Left colon (tissue), 2 donors: ENCODE results near the gene SNN. TPM values are rescaled to one million over a fixed set of nuclear protein-coding genes. Genes with fewer than 3 reads are reported as not detected.
A peak's percentile ranks its signal among the peaks of the same experiment; 100 is the strongest.

ENCODE experiments used
- ATAC-seq: fragments of 200-7000 bp; cut with Tn5 transposase; one replicate; pipeline ENCODE4 v1.9.1; 2020; ENCODE audit warnings: mild to moderate bottlenecking, moderate library complexity
- DNase-seq, 2 donors: peaks; one replicate each; pipeline ENCODE4 v3.0.0-alpha.2; 2020
- intact Hi-C, 2 donors: fragments of 100-400 bp; cut with DNase I in 1 of 2; cut with micrococcal nuclease in 1 of 2; formaldehyde crosslinking; loops; one replicate each; pipeline versions ENCODE4 v1.11.2 to v1.14.0; 2022; cut with DNase I, micrococcal nuclease
- total RNA-seq, 2 donors: library from RNA; stranded (reverse); fragmentation: NEBNext Ultra II Directional; extraction: Animal tissue kit (Norgen Biotek cat#: 25700); gene quantifications; one replicate each; pipeline ENCODE4 v1.2.1, GENCODE V29; 2021
- donor health status: DM: no; HTN: no; CAD: no.
- donor health status: DM: yes; HTN: yes; CAD: no.

Gene SNN
- total RNA-seq, 2 donors from 2014 or later = 2.4 to 7.6 TPM

DNA sequence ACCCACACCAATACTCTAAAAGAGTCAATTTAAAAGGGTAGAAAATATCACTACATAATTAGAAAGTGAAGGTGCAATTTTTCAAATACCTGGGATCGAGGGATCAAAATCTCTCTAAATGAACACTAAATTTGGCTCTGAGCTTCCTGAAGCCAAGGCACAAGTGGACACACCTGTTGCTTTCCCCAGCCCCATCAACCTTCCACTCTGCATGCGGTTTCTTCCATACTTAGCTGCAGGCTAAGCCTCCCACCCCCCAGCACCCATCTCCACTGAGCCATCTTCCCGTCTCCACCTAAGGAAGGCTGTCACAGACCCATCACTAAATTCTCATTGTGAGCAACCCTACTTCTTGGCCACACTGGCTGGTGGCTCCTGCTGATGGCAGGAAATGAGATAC is 43.9 kb downstream of the SNN start:
- ATAC-seq (no peak), DNase-seq (no peak)
- intact Hi-C loops = loop anchor here in 1 of 2 donors (5.0 kb wide), 1 partner anchor 315 kb away; no protein-coding TSS in a partner anchor

DNA sequence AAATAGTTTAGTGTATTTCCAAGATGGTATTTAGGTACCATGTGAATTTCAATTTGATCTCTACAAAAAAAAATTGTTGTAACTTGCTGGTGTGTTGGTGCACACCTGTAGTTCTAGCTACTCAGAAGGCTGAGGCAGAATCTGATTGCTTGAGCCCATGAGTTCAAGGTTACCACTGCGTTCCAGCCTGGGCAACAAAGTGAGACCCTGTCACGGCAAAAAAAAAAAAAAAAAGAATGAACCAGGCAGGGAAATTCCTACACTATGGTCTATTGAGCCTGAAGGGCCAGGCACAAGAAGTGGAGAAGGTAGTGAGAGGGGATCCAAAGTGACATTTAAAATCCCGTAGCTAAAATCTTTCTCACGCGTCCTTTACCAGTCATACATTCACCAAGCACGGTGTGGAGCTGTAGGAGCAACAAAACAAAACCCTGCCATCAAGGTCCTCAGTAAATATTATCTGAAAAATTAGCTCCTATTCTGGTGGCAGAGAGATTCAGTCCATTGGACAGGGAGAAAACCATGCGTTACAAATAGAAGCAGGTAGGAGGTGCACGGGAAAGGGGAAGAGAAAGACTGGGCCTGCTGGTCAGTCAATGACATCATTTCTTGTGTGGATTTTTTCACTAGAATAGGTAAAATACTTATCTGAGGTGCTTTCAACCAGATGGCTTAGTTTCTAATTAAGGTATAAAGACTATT is 47.1 kb downstream of the SNN start:
- no peak for ATAC-seq
- DNase-seq = no peak
- intact Hi-C loops = loop anchor here in 1 of 2 donors (5.0 kb wide), 1 partner anchor 183 kb away; no protein-coding TSS in a partner anchor

DNA sequence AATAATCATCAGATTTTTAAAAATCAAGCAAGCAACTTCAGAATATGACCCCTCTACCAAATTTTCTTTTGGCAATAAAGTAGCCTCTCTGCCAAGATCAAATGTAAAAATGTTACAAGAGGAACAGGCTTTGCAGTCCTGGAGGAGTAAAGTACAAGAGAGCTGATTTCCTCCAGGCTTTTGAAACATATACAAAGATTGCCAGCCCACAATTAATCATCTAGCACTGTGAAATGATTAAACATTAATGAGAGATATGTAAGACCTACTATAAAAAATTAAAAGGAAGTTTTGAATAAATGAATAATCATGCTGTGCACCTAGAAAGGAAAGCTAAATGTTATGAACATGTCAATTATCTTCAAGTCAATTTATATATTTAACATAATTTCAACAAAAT is 48.1 kb downstream of the SNN start:
- no peak for ATAC-seq
- intact Hi-C loops = loop anchor here in 1 of 2 donors (5.0 kb wide), 1 partner anchor 184 kb away; no protein-coding TSS in a partner anchor
- DNase-seq = no peak

DNA sequence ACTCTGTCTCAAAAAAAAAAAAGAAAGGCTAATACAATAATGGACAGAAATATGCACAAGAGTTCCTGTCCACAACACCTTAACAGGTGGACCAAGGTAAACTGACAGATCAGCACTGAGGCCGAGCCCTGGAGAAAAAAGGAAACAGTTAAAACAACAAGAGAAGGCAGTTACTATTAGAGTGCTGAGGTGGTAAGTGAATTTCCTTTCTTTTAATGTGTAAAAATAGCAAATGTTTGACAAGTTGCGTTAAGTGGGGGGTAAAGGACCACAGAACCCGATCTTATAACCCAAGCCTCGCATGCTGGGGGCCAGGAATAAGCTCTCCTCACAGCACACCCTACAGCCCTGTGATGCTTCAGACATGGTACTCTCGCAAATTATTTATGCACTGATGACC is 49.6 kb downstream of the SNN start:
- intact Hi-C loops = loop anchor here in 1 of 2 donors (5.0 kb wide), 1 partner anchor 186 kb away; no protein-coding TSS in a partner anchor
- ATAC-seq (no peak), DNase-seq (no peak)

- DNase-seq (no peak), ATAC-seq (no peak)
- intact Hi-C loops = loop anchor here in 1 of 2 donors (5.0 kb wide), 1 partner anchor 187 kb away; no protein-coding TSS in a partner anchor
Observed at GRCh38 chr16:11719171-11719570, 50.9 kb downstream of the SNN start.

DNA sequence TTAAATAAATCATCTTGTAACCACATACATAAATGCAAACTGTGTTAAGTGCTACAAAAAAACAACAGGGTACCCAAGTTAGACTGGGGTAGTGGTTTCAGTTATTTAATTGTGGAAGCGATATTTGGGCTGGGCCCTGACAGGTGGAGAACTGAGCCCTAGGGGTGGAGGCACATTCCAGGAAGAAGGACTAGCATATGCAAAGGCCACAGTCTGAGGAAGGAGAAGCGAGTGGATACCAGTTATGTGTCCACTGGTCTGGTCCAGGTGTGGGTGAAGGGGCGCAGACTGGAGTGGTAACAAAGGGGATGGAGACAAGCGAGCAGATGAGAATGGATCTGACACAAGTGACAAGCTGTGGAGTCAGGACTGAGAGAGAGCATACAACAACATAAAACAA is 51.5 kb downstream of the SNN start:
- intact Hi-C loops = loop anchor here in 1 of 2 donors (5.0 kb wide), 1 partner anchor 187 kb away; no protein-coding TSS in a partner anchor
- DNase-seq (no peak), ATAC-seq (no peak)

DNA sequence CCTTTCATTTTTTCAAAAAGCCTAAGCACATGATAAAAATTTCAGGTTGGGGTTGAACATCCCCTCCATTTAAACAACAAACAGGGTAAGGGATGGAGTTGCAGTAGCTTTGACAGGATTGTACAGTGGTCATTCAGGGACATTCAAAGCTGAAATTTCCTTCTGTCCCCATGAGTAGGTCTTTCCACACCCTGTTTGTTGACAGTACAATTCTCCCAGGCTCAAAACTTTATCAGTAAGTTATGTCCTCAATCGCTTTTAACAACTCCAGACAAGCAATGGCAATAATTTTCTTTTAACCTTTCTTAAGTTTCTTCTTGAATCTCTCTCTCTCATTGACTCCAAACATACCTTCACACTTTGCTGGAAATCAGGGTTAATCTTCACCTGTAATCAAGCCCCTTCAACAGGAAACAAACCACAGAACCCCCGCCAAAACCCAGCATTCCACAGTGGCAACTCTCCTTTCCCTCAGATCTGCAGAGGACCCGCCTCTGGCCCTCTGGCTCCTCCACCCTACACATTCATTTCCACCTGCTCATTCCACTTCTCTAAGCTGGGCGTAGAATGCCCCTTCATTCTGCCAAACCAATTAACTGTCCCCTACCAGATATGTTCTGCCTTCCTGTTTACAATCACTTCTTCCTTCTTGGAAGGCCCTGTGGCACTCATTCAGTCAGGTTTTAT is 53.7 kb downstream of the SNN start:
- intact Hi-C loops = no loop called here
- no peak for DNase-seq

DNA sequence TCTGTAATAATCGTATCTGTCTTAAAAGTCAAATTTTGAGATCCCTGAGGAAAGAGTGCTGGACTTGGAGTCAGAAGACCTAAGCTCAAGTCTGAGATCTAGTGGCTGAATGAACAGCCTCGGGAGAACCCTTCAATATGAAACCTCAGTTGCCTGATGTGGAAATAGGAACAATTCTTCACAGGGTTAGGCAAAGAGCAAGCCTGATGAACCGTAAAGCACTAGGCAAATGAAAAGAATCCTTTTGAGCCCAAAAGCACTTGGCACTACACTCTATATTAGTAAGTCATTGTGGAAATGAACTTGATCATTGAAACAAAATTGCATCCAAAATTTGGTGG is 54.2 kb downstream of the SNN start:
- ATAC-seq (no peak), DNase-seq (no peak)
- intact Hi-C loops = no loop called here

More for the DNA sequence above, 53.7 kb downstream of the SNN start:
- ATAC-seq = peak; percentile 70

DNA sequence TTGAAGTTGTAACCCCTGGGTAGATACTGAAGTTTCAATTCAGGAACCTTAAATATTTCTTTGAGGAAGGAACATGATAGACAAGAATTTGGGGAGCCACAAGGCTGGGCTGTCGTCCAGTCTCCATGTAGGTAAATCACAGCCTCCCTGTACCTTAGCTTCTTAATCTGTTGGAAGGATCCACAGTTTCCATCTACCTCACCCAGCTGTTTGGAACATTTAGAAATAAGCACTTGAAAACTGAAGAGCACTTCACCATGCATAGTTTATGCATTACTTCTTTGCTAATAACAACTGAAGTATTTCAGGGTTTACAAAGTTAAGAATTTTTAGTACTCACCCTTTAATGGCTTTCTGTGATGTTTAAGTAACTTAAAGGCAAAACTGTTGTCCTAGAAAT is 57.2 kb downstream of the SNN start:
- intact Hi-C loops = no loop called here
- no peak for DNase-seq
- no peak for ATAC-seq

DNA sequence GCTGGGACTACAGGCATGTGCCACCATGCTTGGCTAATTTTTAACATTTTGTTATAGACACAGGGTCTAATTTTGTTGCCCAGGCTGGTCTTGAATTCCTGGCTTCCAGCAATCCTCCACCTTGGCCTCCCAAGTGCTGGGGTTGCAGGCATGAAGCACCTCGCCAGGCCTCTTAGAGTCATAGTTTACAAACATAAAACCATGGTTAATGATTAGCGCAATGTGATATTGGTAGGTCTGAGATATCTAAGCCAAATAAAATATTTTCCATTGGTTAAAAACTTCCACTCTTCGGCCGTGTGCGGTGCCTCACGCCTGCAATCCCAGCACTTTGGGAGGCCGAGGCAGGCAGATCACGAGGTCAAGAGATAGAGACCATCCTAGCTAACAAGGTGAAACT is 57.8 kb downstream of the SNN start:
- intact Hi-C loops = no loop called here
- peak in 1 of 2 donors; percentile 49 for DNase-seq
- peak; percentile 82 for ATAC-seq

GRCh38 chr16:11727796-11728543 is 59.7 kb downstream of the SNN start:
- no peak for DNase-seq
- intact Hi-C loops = no loop called here
- ATAC-seq = no peak

Other genes with a start within 250 kb of the SNN start
- gene LITAF, start 81.5 kb upstream of the SNN start, total RNA-seq = 100 to 1,000 TPM; 171 to 240 TPM
- gene TXNDC11, start 74.4 kb downstream of the SNN start, total RNA-seq = 10 to 100 TPM; 67.4 TPM
- 10 to 100 TPM; 34.4 to 43.7 TPM for gene ZC3H7A, start 128.8 kb downstream of the SNN start, total RNA-seq
- gene RSL1D1, start 183.1 kb downstream of the SNN start, total RNA-seq = 10 to 100 TPM; 82.8 to 91.6 TPM
- gene GSPT1, start 247.5 kb downstream of the SNN start, total RNA-seq = 100 to 1,000 TPM; 105 to 121 TPM